GM21723 (cell line): ENCODE data around the gene DACT2.
"Not testable (repeated sequence)": the region's sequence is repeated elsewhere in the genome, so short reads cannot be mapped to it uniquely, and the experiment has no call there.

Experiments
- ATAC-seq: cut with Tn5 transposase; IDR thresholded peaks from one replicate; pipeline ENCODE4 v1.9.1; 2021; ENCODE audit warnings: mild to moderate bottlenecking, moderate library complexity; ENCODE audit not compliant: unreplicated experiment

The DACT2 gene

GRCh38 chr6:168305096-168305749, 14.4 kb downstream of the DACT2 start:
- no peak for ATAC-seq

- no peak for ATAC-seq
These were observed 14.9 kb downstream of the DACT2 start for GRCh38 chr6:168304752-168305015.

- no peak for ATAC-seq
These were observed 15.4 kb downstream of the DACT2 start for GRCh38 chr6:168303982-168304751.

- no peak for ATAC-seq
These were observed 17.0 kb downstream of the DACT2 start for GRCh38 chr6:168302534-168302933.

- ATAC-seq, result no peak
These were observed 17.8 kb downstream of the DACT2 start for GRCh38 chr6:168301648-168302398.

GRCh38 chr6:168300975-168301647, 18.5 kb downstream of the DACT2 start:
- no peak for ATAC-seq

DNA sequence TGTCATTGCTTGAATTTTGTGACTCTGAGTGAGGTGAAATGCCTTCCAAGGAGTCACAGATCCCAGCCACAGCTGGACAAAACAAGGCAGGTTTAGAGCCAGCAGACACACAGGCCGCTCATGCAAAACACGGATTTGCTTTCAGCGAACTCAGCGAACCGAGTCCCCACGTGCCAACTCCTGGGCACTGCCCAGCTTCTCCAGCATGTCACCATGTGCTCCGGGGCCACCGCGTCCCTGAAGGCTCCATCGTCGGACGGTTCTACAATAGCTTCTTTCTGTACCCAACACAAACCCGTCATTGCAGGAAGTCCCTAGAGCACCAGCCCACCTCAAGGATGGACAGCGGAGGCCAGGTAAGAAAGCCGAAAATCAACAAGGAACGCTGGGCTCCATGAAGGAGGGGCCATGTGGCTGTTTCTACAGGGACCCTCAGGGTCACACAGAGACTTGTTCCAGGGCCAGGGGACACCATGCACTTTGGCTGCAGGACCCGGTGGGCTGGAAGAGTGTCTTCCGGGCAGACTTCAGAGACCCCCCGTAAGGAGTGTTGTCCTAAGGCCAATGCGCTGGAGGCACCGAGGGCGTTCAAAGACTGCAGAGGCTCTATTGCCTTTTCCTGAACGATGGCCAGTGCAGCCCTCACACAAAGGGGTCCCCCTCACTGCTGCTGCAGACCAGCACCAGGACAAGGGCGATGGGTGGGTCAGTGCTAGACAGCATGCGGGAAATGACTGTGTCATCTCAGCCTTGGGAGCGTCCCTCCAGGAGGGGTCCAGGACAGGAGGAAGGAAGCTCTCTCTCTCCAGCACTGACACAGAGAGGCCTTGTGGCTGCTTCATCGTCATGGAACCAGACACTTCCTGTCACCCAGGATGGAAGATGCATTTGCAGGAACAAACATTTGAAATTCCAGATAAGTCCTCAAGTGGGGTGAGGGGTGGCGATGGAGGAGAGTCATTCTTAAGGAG, 19.8 kb downstream of the DACT2 start:
- ATAC-seq, result no peak

GRCh38 chr6:168297643-168298042, 21.9 kb downstream of the DACT2 start:
- ATAC-seq, result no peak

DNA sequence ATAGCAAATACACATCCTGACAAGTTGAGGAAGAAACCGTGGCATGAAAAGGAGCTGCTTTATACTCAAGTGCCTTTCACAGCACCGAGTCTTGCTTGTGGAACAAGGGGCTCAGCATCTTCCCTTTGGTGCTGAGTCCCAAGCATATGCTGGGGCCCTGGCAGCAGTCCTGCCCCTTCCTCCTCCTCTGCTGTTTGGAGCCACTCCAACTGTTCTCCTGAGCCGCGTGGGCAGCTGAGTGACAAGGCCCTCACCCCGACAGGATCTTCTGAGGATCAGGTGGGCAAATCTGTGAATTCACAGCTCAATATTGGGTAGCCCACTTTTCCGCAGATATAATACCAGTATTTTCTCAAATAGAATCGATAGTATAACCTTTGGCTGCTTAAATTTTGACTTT, 24.7 kb downstream of the DACT2 start:
- ATAC-seq, result no peak

GRCh38 chr6:168293636-168294530, 25.7 kb downstream of the DACT2 start:
- no peak for ATAC-seq

DNA sequence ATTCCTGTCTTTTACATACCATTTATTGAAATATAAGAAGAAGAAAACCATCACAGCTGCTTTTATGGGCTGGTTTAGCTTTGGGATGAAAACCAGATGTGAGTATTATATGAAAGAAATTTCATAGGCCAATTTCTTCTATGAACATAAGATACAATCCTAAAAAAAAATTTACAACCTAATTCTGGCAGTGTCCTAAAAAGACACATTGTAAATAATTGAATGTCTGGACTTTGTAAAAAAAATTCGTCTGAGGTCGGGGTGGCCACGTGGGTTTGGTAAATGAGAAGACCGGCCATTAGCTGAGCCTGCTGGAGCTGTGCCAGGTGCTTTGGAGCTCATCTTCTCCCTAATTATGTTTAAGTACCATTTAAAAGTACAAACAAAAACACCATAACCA, 26.8 kb downstream of the DACT2 start:
- ATAC-seq, result no peak

GRCh38 chr6:168291450-168291849, 28.1 kb downstream of the DACT2 start:
- no peak for ATAC-seq

DNA sequence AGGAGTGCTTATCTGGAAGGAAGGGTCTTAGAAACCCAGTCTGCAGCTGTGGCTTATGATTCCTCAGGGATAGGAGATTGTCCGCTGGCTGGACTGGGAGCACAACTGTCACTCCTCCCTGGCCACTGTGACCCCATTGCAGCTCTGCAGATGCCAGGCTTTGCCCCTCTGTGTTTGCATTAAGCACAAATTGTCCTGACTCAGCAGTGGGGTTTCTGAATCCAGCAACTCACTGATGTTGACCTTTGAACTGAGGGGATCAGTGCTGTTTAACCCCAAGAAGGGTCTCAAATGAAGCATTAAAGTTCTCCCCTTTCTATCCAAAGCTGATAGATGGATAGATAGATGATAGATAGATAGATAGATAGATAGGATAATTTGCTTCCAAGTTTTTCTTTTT, 29.5 kb downstream of the DACT2 start:
- ATAC-seq, result no peak

GRCh38 chr6:168289571-168289962, 30.0 kb downstream of the DACT2 start:
- no peak for ATAC-seq

DNA sequence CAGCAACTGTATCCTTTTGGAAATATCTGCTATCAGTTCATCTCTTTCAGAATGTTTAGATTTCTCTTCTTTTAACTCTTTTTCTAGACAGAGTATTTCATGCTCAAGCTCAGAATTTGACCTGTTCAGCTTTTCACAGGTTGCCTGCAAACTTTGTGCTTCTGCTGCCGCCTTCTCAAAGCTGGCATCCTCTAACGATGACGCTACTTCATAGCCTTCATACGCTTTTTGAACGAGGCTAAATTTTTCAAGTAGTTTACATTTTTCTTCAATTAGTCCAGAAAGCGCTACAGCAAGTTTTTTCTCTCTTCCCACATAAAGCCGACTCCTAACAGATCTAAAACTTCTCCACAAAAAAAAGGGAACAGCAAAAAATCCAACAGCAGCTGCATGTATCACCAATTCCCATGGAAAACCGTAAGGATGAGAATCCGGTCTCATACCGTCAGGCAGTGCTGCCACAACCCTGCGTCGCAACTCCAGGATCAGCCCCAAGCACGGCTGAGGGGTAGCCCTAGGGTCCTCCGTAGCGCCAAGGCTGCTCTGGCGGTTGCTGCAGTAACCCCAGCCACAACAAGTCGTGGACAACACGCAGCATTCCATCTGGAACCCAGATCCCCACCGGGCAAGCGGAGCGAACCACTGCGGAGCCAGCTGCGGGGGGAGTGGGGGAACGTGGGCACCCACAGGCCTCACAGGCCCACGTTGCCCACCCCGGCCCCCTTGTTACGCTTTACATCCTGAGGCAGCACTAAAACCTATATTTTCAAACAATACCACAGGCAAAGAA, 30.6 kb downstream of the DACT2 start:
- no peak for ATAC-seq

GRCh38 chr6:168287460-168287859, 32.1 kb downstream of the DACT2 start:
- not testable (repeated sequence) for ATAC-seq

DNA sequence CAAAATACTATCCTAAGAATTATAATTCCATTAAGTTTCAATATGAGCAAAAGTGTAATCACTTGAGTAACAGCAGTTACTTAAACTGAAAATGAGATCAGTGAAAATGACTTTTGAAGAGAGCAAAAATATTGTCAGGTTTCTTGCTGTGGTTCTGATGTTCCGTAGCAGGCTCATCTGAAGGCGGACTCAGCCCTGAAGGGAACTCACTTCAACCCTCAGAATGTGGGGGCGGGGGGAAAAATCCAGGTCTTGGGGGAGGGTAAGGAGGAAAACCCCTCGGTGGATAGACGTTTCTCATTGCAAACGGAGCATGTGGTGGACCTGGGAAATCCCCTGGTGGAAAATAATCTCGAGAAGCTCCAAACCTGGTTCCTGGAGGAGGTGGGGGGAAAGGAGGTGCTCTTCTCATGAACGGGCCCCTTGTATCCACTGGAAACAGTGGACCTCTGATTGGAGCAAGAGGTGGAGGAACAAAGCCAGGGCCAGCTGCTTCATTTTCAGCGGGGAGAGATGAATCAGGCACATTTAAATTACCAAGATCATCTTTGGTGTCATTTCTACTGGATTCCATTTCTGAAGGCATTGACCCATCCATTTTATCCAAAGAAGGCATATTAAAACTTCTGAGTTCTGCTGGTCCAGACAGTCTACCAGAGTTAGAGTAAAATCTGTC, 32.7 kb downstream of the DACT2 start:
- ATAC-seq, result not testable (repeated sequence)

GRCh38 chr6:168286116-168286515, 33.5 kb downstream of the DACT2 start:
- no peak for ATAC-seq
